ENCODE results near the gene CLEC4C. TPM values are rescaled to one million over a fixed set of nuclear protein-coding genes. Genes with fewer than 3 reads are reported as not detected.
"Not testable (repeated sequence)": the region's sequence is repeated elsewhere in the genome, so short reads cannot be mapped to it uniquely, and the experiment has no call there.

CLEC4C gene
- under 1 TPM in 1 of 3 donors, not detected in 2; 0.54 TPM for total RNA-seq
- total RNA-seq (2013), result 6.8 TPM

- H3K9me3 Mint-ChIP-seq, result no peaks in the 10 kb centered on the region
- H3K27me3 Mint-ChIP-seq (ENCODE audit: low read depth in 2 of 2), result no peaks in the 10 kb centered on the region
- ATAC-seq, result no peak
- H3K27ac Mint-ChIP-seq, result peak within 1 kb of the TSS in 1 of 2 donors; percentile 27
- H3K36me3 Mint-ChIP-seq, result no peaks in the 10 kb centered on the region
- H3K4me3 Mint-ChIP-seq, result no peak within 1 kb of the TSS
- no peak for DNase-seq
- Histone ChIP-seq H3K4me3 (ENCODE audit: low read length) (no peak within 1 kb of the TSS), H3K9me3 (ENCODE audit: control insufficient read depth, insufficient read depth, low read length) (no peaks in the 10 kb centered on the region), H3K36me3 (ENCODE audit: control insufficient read depth, insufficient read depth, low read length) (no peaks in the 10 kb centered on the region), H3K27me3 (ENCODE audit: control insufficient read depth, insufficient read depth, low read length) (no peaks in the 10 kb centered on the region), H3K4me1 (ENCODE audit: control insufficient read depth, insufficient read depth, low read length) (peaks cover 10% of the 10 kb centered on the region), H3K27ac (ENCODE audit: low read length) (no peak within 1 kb of the TSS)
- intact Hi-C loops (cut with micrococcal nuclease), result no loop called here
- H3K4me1 Mint-ChIP-seq, result peaks cover under 1 to 5% of the 10 kb centered on the region in 2 donors
- TF ChIP-seq CTCF (IDR thresholded peaks at IDR 0.05), result no peak
- WGBS (ENCODE audit: insufficient coverage), result 69% methylated on average over 5 of the region's 5 CpGs
Observed at GRCh38 chr12:7747246-7747645, at the start of gene CLEC4C. Gene CLEC4C (minus strand): TSS chr12:7747375. CDS start chr12:7747348, 27 bp downstream.

GRCh38 chr12:7793211-7793610, 46.0 kb upstream of the CLEC4C start:
- H3K27me3 Mint-ChIP-seq (ENCODE audit: low read depth in 2 of 2), result peaks cover 4 to 5% of the 10 kb centered on the region in 2 donors
- Histone ChIP-seq H3K36me3 (ENCODE audit: control insufficient read depth, insufficient read depth, low read length) (no peaks in the 10 kb centered on the region), H3K27me3 (ENCODE audit: control insufficient read depth, insufficient read depth, low read length) (no peaks in the 10 kb centered on the region), H3K4me3 (ENCODE audit: low read length) (no peak overlapping the region), H3K9me3 (ENCODE audit: control insufficient read depth, insufficient read depth, low read length) (no peaks in the 10 kb centered on the region), H3K4me1 (ENCODE audit: control insufficient read depth, insufficient read depth, low read length) (no peaks in the 10 kb centered on the region), H3K27ac (ENCODE audit: low read length) (no peak overlapping the region)
- no peak overlapping the region for H3K27ac Mint-ChIP-seq
- ATAC-seq, result no peak
- no peaks in the 10 kb centered on the region for H3K4me1 Mint-ChIP-seq
- no peak overlapping the region for H3K4me3 Mint-ChIP-seq
- WGBS (ENCODE audit: insufficient coverage), result 70% methylated on average over 1 of the region's 3 CpGs
- H3K36me3 Mint-ChIP-seq, result no peaks in the 10 kb centered on the region
- no peak for DNase-seq
- H3K9me3 Mint-ChIP-seq, result no peaks in the 10 kb centered on the region
- intact Hi-C loops (cut with micrococcal nuclease), result no loop called here
- no peak for TF ChIP-seq CTCF (IDR thresholded peaks at IDR 0.05)

- ATAC-seq; H3K27ac Mint-ChIP-seq; intact Hi-C loops (cut with micrococcal nuclease); H3K9me3 Mint-ChIP-seq; H3K27me3 ChIP-seq (ENCODE audit: control insufficient read depth, insufficient read depth, low read length); H3K4me1 Mint-ChIP-seq; H3K4me3 ChIP-seq (ENCODE audit: low read length); DNase-seq; H3K27ac ChIP-seq (ENCODE audit: low read length); H3K36me3 Mint-ChIP-seq; H3K4me3 Mint-ChIP-seq; H3K4me1 ChIP-seq (ENCODE audit: control insufficient read depth, insufficient read depth, low read length); H3K9me3 ChIP-seq (ENCODE audit: control insufficient read depth, insufficient read depth, low read length); H3K36me3 ChIP-seq (ENCODE audit: control insufficient read depth, insufficient read depth, low read length): not testable (repeated sequence)
- whole genome bisulfite sequencing (ENCODE audit: insufficient coverage), result 85% methylated on average over 6 of the region's 13 CpGs
- peaks cover 12 to 14% of the 10 kb centered on the region in 2 donors for H3K27me3 Mint-ChIP-seq (ENCODE audit: low read depth in 2 of 2)
Observed at GRCh38 chr12:7788884-7789528, 41.8 kb upstream of the CLEC4C start, which contains the start of gene NANOG. Gene NANOG (plus strand): TSS chr12:7789402. CDS start chr12:7789615, 213 bp downstream.

- intact Hi-C loops (cut with micrococcal nuclease), result no loop called here
- WGBS (ENCODE audit: insufficient coverage), result 69% methylated on average over 3 of the region's 4 CpGs
- no peak overlapping the region for H3K4me3 Mint-ChIP-seq
- H3K27ac Mint-ChIP-seq, result no peak overlapping the region
- H3K36me3 Mint-ChIP-seq, result no peaks in the 10 kb centered on the region
- ATAC-seq (no peak), DNase-seq (no peak)
- TF ChIP-seq CTCF (IDR thresholded peaks at IDR 0.05), result no peak
- H3K27me3 Mint-ChIP-seq (ENCODE audit: low read depth in 2 of 2), result peaks cover 12 to 14% of the 10 kb centered on the region in 2 donors
- H3K27ac ChIP-seq (ENCODE audit: low read length), result no peak overlapping the region
- H3K36me3 ChIP-seq (ENCODE audit: control insufficient read depth, insufficient read depth, low read length), result no peaks in the 10 kb centered on the region
- H3K4me3 ChIP-seq (ENCODE audit: low read length), result no peak overlapping the region
- no peaks in the 10 kb centered on the region for H3K9me3 Mint-ChIP-seq
- peaks cover 5% of the 10 kb centered on the region for H3K4me1 ChIP-seq (ENCODE audit: control insufficient read depth, insufficient read depth, low read length)
- H3K4me1 Mint-ChIP-seq, result no peaks in the 10 kb centered on the region
- no peaks in the 10 kb centered on the region for H3K27me3 ChIP-seq (ENCODE audit: control insufficient read depth, insufficient read depth, low read length)
- H3K9me3 ChIP-seq (ENCODE audit: control insufficient read depth, insufficient read depth, low read length), result no peaks in the 10 kb centered on the region
Observed at GRCh38 chr12:7788294-7788660, 41.1 kb upstream of the CLEC4C start.

Data from natural killer cell (primary cell).